Subcutaneous adipose tissue (tissue), 4 donors: ENCODE results near the gene TSACC. TPM values are rescaled to one million over a fixed set of nuclear protein-coding genes. Genes with fewer than 3 reads are reported as not detected.

Source experiments
- CTCF ChIP-seq: fragments of 450-650 bp; IDR thresholded peaks from one replicate; pipeline ENCODE4 v1.5.1; 2016; ENCODE audit warnings: low read depth, mild to moderate bottlenecking, control low read depth, antibody characterized with exemption, moderate library complexity
- total RNA-seq, 4 donors: library from RNA; depleted of rRNA; stranded (reverse); fragments of >200 nt; gene quantifications; one replicate each; pipeline ENCODE4 v1.1.0, GENCODE V29; 2016

Gene TSACC
- total RNA-seq, 4 donors from 2014 or later: not detected

DNA sequence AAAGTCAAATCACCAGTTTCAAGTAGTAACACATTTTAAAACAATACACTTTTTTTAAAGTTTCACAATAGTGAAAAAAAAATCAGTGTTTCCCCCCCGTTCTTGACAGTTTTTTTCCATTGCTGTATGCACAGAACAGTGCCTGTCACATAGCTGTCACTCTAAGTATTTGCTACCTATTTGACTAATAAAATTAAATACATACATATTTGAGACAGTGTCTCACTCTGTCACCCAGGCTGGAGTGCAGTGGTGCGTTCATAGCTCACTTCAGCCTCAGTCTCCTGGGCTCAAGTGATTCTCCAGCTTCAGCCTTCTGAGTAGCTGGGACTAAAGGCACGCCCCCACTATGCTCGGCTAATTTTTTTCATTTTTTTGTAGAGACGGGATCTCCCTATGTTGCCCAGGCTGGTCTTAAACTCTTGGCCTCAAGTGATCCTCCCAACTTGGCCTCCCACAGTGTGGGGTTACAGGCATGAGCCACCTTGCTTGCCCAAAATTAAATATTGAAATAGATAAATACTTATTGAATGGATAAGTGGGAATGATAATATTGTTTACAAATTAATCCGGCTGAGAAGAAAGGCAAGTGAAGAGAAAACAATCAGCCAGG lies 18.0 kb downstream of the TSACC start:
- no peak for TF ChIP-seq CTCF

DNA sequence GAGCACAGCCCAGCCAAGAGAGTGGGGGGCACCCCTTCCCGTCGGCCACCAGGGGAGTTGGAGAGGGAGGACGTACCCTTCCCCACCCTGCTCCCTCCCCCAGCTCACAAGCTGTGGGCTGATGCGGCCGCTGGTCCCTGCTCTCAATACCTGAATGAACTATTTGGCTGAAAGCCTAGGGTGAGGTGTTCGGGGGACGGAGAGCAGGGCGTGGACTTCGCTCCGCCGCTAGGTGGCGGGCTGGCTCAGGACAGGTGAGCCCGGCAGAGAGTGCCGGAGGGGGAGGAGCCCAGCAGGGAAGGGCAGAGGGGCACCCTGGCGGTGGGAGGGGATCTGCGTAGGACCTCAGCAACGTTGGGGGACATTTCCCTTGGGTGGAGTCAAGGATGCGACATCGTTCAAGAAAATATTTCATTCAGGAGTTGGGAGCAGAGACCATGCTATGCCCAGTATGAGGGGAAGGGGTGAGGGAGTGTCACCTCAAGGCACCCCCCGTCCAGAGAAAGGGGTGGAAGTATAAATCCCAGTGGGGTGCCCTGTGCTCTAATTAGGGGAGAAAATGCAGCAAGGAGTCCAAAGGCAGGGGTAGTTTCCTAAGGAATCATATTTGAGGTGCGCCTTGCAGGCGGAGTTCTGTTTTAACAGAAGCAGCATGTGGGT lies 18.7 kb downstream of the TSACC start:
- TF ChIP-seq CTCF: no peak

- no peak for TF ChIP-seq CTCF
Observed at GRCh38 chr1:156357977-156358376, 19.7 kb downstream of the TSACC start.

DNA sequence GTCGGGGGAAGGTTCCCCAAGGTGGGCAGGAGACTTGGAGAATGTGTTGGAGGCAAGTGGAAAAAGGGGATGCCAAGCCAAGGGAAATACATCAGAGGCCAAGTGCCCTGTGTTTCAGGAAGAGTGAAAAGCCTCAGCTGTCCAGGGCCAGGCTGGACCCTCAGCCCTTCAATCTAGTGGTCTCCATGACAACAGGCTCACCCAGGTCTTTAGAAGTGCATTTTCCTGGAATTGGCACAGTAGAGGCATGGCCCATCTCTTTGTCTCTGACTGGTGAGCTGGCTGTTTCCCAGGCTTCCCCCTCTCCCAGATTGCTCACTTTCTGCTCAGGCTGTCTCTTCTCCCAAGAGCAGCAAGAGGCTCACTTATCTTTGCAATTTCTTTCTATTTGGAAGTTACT lies 20.3 kb downstream of the TSACC start:
- TF ChIP-seq CTCF: no peak

GRCh38 chr1:156359249-156359648 lies 20.9 kb downstream of the TSACC start:
- no peak for TF ChIP-seq CTCF

- TF ChIP-seq CTCF: no peak
Observed at GRCh38 chr1:156359973-156360372, 21.6 kb downstream of the TSACC start.

GRCh38 chr1:156360534-156360933 lies 22.2 kb downstream of the TSACC start:
- TF ChIP-seq CTCF: no peak
